ENCODE data around the gene FBXL4.

FBXL4 gene

DNA sequence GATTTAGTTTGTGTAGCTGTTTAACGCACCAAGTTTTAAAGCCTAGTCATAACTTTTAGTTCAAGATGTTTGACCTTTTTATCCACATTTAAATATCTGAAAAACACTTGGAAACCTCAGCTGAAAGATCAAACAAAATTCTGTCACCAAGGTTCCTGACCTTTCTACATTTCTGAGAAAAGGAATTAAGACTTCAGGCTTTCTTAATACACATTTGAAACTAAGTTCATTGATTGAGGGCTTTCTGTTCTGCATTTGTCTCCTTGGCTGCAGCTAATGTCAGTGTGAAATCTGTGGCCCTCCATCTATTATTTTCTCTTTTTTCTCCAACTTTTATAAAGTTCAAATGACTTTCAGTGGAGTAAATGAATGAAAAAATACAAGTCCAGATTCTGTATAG lies 22.7 kb upstream of the FBXL4 start:
- DNase-seq: no peak
- TF ChIP-seq POLR2A (IDR thresholded peaks at IDR 0.05; ENCODE audit: low read length): no peak
- no peak for TF ChIP-seq GATA1 (IDR thresholded peaks at IDR 0.05; ENCODE audit: low read depth, low read length)

DNA sequence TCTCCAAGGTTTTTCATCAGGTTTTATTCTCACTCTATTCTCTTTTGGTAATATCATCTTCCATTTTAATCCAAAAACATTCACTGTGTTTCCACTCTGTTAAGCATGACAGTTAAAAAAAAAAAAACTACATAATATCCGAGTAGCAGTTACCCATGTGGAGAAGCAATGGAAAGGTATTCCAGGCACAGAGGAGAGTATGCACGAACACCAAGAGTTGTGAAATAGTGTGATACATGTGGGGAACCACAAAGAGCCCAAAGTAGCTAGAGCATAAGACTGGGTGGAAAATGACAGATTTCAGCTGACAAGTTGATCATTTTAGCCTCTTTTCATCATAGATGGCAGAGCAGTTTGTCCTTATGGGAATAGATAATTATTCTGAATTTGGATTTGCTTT lies 19.9 kb upstream of the FBXL4 start:
- DNase-seq: no peak
- TF ChIP-seq POLR2A (IDR thresholded peaks at IDR 0.05; ENCODE audit: low read length): no peak
- no peak for TF ChIP-seq GATA1 (IDR thresholded peaks at IDR 0.05; ENCODE audit: low read depth, low read length)

DNA sequence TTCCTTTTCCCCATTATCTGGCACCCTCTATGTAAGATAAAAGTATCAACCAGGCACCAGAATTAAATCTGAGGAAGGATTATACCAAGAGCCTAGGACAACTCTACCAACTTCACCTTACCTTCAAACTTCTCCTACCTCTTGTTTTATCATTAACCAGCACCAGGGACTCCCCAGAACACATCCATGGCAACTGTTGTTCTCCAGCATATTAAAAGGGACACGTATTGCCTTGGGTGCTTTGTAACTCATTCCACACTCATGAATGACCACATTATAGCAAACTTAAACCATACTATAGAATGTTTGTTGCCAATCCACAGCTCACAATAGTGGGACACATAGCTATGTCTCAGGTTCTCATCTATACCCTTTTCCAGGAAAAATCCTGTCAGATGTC lies 11.9 kb upstream of the FBXL4 start:
- no peak for TF ChIP-seq GATA1 (IDR thresholded peaks at IDR 0.05; ENCODE audit: low read depth, low read length)
- TF ChIP-seq POLR2A (IDR thresholded peaks at IDR 0.05; ENCODE audit: low read length): no peak
- no peak for DNase-seq

DNA sequence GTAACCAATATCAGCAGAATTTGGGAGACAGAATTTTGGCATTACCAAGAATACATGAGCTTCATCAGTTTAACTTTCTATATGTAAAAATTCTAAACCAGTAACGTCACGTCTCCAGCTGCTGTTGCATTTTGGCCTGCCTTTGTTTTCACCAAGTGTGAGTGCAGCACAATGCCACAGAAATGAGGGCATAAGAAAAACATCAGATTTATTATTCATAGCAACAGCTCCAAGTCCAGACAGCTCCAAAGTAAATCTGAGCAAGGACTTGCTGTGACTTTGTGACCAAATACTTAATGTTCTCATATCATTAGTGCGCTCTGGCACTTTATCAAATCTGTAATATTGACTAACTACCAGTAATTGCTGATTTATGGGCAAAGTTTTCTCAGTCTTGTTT lies 11.0 kb upstream of the FBXL4 start:
- TF ChIP-seq GATA1 (IDR thresholded peaks at IDR 0.05; ENCODE audit: low read depth, low read length) (no peak), POLR2A (IDR thresholded peaks at IDR 0.05; ENCODE audit: low read length) (no peak)
- DNase-seq: no peak

DNA sequence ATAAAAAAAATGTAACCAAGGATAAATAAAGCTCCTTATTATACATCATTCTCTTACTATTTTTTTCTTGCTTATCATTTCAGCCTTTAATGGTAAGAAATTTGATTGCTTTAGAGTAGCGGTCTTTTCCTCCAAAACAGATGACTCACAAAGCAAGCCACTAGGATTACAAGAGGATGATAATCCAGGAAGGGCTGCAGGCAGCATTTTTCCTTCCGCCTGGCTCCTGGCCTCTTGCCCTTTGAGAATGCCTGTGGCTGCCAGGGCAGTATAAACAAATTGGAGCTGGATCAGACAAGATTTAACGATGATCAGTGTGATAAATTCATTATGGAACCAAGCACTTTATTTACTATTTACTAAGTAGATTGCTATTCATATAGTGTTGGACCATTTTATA lies 9.7 kb upstream of the FBXL4 start:
- DNase-seq: no peak
- TF ChIP-seq GATA1 (IDR thresholded peaks at IDR 0.05; ENCODE audit: low read depth, low read length) (no peak), POLR2A (IDR thresholded peaks at IDR 0.05; ENCODE audit: low read length) (no peak)

- no peak for TF ChIP-seq GATA1 (IDR thresholded peaks at IDR 0.05; ENCODE audit: low read depth, low read length)
- no peak for TF ChIP-seq POLR2A (IDR thresholded peaks at IDR 0.05; ENCODE audit: low read length)
- DNase-seq: no peak
Observed at GRCh38 chr6:98949589-98949988, 1.8 kb upstream of the FBXL4 start.

GRCh38 chr6:98946879-98947410 lies 801 bp downstream of the FBXL4 start:
- peak; percentile 51 to 61 for DNase-seq
- peak; percentile 25 for TF ChIP-seq POLR2A (IDR thresholded peaks at IDR 0.05; ENCODE audit: low read length)
- no peak for TF ChIP-seq GATA1 (IDR thresholded peaks at IDR 0.05; ENCODE audit: low read depth, low read length)

DNA sequence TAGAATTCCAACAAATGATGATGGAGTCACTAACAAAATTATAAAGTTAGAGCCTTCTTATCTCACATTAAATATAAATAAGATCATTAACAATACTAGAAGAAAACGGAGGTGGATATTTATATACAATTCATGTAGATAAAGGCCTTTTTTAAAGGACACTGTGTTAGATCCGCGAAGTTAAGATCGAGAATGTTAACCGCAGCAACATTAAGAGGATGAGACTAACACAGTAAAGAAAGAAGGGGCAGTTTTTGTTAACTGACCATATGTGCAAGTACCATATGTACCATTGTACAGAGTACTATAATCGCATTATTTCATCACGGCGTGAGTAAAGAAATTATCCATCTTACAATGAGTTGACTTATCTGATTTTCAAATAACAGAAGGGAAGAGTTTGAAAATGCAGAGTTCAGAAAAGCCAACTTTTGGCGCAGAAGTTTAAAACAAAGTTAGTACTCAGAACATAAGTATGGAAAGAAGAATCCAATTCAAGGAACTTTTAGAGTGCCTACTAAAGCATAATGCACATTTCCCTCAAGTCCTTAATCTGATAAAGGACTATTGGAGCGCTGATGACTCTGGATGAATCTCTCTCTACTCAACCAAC lies 1.4 kb downstream of the FBXL4 start:
- DNase-seq: no peak
- TF ChIP-seq GATA1 (IDR thresholded peaks at IDR 0.05; ENCODE audit: low read depth, low read length) (no peak), POLR2A (IDR thresholded peaks at IDR 0.05; ENCODE audit: low read length) (no peak)

DNA sequence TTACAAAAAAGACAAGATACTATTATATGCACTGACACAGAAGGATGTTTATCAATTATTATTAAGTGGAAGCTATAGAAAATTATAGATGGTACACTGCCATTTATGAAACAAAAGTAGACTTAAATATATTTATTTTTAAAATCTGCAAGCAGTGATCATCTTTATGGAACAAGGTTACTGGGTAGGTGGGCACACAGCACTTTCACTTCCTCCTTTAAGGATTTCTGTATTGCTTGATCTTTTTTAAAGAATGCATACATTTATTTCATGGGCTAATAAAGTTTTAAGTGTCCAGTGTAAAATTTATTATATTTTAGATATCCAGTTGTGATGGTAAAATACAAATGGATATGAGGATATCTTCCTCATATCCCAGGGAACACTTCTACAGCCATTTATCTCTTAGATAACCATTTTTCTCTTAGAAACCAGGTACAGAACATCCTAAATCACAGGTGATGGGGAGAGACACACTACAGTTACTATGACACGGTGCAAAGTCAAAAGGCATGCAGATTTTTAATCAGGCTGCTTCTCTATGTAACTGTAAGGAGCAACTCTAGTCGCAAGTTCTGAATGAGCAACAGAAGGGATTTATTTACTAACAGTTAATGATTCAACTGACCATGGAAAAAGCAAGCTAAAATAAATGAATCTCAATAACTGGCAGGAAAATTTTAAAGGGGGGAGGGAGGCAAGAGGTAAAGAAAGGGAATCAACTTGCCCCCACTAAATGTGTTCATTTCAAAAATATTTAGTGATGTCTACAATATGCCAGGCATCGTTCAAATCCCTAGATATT lies 2.2 kb downstream of the FBXL4 start:
- DNase-seq: no peak

DNA sequence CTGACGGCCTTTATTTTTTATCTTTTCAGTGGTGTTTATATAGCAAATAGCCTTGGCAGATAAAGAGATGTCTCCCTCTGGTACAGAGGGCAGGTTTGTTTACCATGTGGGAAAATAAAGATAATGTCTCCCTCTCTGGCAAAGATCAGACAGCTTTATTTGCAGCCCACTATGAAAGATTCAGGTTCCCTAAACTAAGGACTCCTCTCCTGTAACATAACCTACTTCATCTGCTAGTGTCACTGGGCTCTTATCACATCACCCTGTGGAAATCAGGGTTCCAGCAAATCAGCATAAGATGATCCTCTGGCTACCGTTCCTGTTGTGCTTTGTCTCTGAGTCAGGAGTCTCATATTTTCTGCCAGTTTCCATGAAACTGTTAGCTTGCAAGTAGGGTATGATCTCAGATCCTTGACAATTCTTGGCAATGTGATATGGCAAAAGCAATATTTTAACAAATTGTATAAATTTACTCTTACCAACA lies 3.1 kb downstream of the FBXL4 start:
- peak; percentile 3 to 23 for DNase-seq
- no peak for TF ChIP-seq POLR2A (IDR thresholded peaks at IDR 0.05; ENCODE audit: low read length)
- TF ChIP-seq GATA1 (IDR thresholded peaks at IDR 0.05; ENCODE audit: low read depth, low read length): no peak

More for the DNA sequence above, 2.2 kb downstream of the FBXL4 start:
- TF ChIP-seq GATA1 (IDR thresholded peaks at IDR 0.05; ENCODE audit: low read depth, low read length) (no peak), POLR2A (IDR thresholded peaks at IDR 0.05; ENCODE audit: low read length) (no peak)

DNA sequence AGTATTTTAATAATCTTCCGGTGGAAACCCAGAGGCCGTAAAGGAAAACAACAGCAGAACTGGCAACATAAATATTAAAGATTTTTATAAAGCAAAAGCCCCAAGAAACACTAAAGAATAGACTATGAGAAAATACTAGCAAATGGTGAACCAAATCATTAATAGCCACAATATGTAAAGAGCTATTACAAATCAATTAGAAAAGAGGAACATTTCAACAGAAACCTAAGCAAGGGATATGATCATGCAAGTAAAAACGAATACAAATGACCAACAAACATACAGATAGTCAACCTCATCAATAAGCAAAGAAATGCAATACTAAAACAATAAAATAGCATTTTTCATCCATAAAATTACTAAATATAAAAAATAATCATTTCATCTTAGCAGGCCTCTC lies 3.6 kb downstream of the FBXL4 start:
- TF ChIP-seq GATA1 (IDR thresholded peaks at IDR 0.05; ENCODE audit: low read depth, low read length) (no peak), POLR2A (IDR thresholded peaks at IDR 0.05; ENCODE audit: low read length) (no peak)
- DNase-seq: no peak

DNA sequence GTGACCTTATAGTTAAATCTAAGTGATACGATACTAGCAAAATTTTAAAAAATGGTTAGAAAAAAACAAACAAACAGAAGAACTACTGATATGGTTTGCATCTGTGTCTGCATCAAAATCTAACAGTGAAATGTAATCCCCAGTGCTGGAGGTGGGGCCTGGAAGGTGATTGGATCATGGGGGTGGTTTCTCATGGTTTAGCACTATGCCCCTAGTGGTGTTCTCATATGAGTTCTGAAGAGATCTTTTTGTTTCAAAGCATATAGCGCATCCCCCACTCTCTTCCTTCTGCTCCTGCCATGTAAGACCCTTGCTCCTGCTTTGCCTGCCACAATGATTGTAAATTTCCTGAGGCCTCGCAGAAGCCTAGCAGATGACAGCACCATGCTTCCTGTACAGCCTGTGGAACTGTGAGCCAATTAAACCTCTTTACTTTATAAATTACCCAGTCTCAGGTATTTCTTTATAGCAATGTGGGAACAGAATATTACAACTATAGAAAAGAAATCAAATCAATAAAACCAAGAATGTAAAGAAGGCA lies 5.4 kb downstream of the FBXL4 start:
- TF ChIP-seq GATA1 (IDR thresholded peaks at IDR 0.05; ENCODE audit: low read depth, low read length): no peak
- no peak for TF ChIP-seq POLR2A (IDR thresholded peaks at IDR 0.05; ENCODE audit: low read length)
- peak; percentile 4 to 13 for DNase-seq

DNA sequence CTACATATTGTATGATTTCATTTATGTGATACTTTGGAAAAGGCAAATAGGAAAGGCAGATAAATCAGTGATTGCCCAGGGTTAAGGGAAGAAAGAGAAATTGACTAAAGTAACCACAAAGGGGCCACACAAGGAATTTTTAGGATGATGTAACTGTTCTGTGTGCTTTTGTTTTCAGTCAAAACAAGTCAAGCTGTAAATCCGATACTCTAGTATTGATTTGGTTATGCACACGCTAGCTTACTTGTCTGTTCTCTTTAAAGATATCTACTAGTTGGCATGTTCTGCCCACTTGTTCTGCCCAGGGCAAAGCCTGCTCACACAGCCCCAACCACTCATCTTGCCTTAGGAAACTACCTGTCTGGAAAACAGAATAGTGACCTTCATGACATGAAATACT lies 6.4 kb downstream of the FBXL4 start:
- TF ChIP-seq POLR2A (IDR thresholded peaks at IDR 0.05; ENCODE audit: low read length) (no peak), GATA1 (IDR thresholded peaks at IDR 0.05; ENCODE audit: low read depth, low read length) (no peak)
- DNase-seq: no peak

GRCh38 chr6:98937351-98937750 lies 10.4 kb downstream of the FBXL4 start:
- DNase-seq: no peak
- TF ChIP-seq POLR2A (IDR thresholded peaks at IDR 0.05; ENCODE audit: low read length) (no peak), GATA1 (IDR thresholded peaks at IDR 0.05; ENCODE audit: low read depth, low read length) (no peak)

All from erythroblast (primary cell).